NCI-H1930 (cell line): ENCODE results near the gene ANXA9.
A peak's percentile ranks its signal among the peaks of the same experiment; 100 is the strongest.

Experiments used
- DNase-seq, 2 experiments: peaks; one replicate each; lab custom pipeline; 2025; lab: John Stamatoyannopoulos, UW

Gene ANXA9

GRCh38 chr1:151003180-151003579, 21.1 kb downstream of the ANXA9 start:
- DNase-seq: no peak

GRCh38 chr1:151005729-151006319, 23.7 kb downstream of the ANXA9 start:
- no peak for DNase-seq

DNA sequence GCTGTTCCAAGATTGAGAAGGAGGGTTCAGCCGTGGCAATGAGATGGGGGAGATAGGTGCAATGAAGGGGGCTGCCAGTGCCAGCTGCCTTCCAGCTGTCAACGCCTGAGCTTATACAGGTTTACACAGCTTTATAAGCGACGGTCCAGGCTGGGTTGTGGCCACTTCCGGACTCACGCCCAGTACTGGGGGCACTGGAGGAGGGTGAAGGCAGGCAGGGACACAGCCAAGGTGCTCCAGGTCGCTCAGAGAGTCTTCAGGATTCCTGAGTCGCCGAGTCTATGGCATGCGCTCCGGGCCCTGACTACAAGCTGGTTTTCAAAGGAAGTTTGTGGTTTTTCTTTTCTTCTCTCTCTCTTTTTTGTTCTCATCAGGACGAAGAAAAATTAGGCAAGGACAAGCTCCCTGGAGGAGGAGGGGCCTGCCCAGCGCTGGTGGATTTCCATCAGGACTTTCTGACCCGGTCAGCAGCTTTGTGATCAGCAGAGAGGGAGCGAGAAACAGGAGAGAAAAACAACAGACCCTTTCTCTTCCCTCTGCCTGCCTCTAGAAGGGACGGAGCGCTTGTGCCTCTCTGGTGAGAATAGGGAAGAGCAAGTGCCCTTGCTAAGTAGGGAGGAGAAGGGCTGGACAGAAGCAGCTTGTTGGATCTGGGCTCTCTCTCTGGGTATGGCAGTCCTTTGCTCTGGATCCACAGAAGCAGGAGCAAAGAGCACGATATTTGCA, 24.4 kb downstream of the ANXA9 start, which contains the start of gene MINDY1:
Gene MINDY1, minus strand, starts transcription at position 576 of the 726 bp plus-strand sequence. CDS start 4,285 bp downstream, outside the sequence.
- DNase-seq: peak; percentile 53

DNA sequence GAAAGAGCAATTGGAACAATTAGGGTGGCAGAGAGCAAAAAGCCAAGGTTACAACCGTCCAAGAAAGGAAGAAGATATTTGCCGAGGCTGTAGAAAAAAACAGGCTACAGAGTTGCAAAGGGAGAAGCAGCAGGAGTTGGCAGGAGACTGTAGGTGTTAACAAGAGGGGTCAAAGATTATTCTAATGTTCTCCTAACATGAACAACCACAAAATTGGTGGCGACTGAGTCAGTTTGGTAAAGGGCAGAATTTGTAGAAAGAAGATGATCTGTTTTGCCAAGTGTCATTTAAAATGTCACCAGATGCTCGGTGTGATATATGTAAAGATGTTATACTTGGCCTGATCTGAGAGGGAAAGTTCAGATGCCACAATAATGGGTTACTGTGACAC, 25.8 kb downstream of the ANXA9 start:
- no peak for DNase-seq

DNA sequence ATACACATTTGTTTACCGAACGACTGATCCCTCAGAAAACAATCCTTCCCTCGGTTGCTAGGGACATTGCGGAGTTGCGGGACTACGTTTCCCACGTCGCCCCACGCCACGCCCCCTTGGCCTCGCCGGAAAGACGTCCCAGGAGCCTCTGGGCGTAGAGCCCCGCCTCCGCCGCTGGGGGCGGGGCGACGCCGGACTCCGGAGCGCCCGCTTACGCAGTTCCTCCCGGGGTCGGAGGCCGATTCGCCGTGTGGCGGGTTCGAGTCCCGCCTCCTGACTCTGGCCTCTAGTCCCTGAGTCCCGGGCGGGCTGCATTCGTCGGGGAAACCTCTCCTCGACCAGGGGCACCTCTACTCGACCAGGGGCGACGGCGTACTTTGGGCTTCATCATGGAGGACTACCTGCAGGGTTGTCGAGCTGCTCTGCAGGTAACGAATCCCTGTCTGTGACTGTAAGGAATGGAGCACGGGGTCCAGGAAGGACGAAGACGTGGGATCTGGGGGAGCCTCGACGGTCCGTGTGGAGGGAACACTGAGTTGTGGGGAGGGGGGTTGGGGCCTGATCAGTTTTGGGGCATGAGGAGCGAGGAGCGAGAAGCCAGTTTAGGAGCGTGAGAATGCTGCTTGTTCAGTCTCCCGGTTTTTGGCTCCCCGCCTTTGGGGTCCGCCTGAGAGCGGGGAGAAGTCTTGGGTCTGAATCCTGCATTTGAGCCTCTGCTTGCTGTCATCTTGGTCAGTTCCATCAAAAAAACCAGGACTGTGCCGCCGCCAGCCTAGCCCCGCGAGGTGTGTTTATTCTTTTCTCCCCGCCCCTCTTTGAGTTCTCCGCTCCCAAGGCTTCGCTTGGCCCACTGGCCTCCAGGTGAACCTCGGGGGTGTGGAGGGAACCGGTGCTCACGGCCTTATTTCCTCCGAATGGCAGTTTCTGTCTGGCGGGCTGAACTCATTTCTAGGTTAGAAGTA, 26.4 kb downstream of the ANXA9 start, which contains the start of gene PRUNE1:
Gene PRUNE1, plus strand, starts transcription at position 206 of the 962 bp plus-strand sequence. Its CDS starts 184 bp downstream, at position 390.
- peak; percentile 87 to 96 for DNase-seq

DNA sequence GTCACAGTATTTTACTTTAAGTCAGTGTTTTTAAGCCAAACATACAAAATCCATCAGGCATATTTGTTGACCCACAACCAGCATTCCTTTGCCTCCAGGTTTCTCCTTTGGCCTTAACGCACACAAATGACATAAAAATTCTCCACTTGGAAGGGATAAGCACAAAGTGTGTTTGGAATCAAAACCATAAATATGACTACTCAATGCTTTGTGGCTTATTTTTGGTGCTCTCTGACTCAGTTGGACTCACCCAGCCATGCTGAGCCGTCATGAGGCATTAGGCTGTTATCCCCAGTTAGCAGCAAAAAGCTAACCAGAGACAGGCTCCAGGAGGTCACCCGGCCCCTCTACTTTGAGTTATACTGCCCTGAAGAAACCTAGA, 27.1 kb downstream of the ANXA9 start:
- DNase-seq: no peak

DNA sequence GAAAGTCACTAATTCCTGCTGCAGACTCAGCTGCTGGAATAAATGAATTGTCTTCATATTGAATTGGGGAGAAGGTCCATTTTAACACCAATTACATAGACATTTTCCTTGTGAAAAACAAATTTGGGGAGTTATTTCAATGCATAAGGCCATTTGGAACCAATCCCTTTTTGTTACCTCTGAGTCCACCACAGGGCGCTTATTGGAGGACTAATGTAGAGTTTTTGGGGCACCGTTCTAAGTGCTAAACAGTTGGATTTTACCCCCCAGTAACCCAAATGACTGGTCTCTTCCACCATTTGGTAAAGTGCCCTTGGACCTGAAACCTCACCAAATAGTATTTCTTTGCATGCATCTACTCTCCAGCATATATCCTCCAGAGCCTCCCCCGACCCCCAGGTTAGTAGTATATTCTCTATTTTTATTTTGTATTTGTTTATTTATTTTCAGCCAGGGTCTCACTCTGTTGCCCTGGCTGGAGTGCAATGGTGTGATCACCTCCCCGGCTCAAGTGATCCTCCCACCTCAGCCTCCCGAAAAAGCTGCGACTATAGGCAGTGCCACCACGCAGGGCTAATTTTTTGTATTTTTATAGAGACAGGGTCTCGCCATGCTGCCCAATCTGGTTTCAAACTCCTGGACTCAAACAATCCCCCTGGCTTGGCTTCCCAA, 27.7 kb downstream of the ANXA9 start:
- DNase-seq: no peak

GRCh38 chr1:151010346-151010726, 28.2 kb downstream of the ANXA9 start:
- DNase-seq: no peak

DNA sequence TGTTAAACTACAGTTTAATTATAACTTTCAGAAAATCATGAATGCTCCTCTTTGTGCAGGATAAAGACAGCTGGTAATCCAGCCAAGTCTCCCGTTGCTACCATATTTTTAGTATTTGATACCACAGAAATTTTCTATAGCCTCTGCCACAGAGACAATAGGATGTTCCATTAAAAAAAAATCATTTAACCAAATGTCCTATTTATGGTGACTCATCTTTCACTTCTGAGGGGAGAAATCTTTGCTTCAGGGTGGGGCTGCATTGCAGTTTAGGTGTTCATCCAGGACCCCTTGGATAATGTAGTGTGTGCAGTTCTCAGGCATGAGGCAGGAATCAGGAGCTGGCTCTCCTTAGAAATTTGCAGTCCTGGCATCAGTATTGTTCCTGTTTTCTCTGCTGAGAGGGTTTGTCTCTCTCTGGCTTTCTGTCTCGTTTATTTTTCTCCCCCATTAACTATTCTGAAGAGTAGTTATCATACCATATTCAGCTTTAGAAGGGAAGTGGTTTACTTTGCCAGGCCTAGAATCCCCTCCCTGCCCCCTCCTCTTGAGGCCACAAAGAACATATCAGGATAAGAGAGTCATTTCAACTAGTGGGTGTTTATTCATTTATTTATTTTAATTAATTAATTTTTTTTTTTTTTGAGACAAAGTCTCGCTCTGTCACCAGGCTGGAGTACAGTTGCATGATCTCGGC, 29.2 kb downstream of the ANXA9 start:
- no peak for DNase-seq

DNA sequence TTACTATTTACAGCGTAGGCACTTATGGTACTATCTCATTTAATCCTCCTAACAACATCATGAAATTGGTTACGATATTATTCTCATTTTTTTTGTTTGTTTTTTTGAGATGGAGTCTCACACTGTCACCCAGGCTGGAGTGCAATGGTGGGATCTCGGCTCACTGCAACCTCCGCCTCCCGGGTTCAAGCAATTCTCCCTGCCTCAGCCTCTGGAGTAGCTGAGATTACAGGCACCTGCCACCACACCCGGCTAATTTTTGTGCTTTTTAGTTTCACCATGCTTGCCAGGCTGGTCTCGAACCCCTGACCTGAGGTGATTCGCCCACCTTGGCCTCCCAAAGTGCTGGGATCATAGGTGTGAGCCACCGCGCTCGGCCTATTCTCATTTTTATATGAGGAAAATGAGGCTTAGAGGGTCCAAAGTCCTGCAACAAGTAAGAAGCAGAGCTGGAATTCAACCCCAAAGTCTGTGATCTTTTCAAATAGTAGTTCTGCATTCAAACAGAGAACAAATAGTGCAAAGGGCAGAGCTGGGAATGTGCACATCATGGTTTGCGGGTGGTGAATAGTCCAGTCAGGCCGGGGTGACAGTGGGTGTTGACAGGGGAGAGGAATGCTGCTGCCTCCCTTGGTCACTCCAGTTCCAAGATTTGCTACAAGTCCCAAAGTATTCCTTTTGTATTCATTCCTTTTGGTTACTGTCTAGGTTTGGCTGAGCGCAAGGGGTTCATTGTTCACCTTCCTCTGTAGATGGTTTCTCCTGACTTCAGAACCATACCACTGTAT, 30.8 kb downstream of the ANXA9 start:
- DNase-seq: no peak

DNA sequence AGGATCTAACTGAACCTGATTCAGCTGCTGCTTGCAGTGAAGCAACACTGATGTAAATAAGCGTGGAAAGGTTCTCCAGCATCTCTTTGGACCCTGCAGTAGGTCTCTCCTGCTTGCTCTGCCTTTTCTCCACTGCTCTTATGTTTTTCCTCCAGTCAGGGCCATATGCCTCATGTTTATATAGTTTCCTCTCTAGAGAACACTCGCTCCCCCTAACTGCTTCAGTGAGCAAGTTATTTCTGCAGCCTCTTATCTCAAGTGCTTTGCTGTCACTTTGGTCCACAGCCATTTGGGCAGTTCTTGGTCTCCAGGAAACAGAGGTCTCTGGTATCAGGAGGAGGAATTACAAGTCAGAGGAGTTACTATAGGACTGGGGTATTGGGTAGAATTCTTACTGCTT, 31.4 kb downstream of the ANXA9 start:
- DNase-seq: no peak

DNA sequence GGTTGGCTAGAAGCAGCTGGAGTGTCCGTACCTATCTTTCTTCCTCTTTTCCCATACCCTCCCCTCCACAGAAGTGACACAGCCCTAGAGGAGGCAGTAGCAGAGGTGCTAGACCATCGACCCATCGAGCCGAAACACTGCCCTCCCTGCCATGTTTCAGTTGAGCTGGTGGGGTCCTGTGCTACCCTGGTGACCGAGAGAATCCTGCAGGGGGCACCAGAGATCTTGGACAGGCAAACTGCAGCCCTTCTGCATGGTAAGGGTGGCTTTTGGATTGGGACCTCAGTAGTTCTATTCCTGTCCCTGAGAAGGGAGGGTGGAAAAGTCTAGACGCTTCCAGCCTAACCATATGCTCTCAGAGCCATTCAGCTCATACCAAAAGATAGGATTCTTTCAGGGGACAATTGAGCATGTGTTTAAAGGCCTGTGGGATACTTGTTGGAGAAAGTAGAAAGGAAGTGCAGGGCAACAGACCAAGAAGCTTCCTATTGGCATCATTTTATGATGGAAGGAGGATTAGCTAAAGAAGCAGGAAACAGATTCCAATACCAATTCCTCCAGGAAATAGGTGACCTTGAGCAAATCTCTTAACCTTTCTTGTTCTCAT, 42.6 kb downstream of the ANXA9 start:
- DNase-seq: peak; percentile 49

GRCh38 chr1:151026460-151026859, 44.4 kb downstream of the ANXA9 start:
- DNase-seq: no peak

- no peak for DNase-seq
Measured at GRCh38 chr1:151032164-151032563, 50.1 kb downstream of the ANXA9 start.

DNA sequence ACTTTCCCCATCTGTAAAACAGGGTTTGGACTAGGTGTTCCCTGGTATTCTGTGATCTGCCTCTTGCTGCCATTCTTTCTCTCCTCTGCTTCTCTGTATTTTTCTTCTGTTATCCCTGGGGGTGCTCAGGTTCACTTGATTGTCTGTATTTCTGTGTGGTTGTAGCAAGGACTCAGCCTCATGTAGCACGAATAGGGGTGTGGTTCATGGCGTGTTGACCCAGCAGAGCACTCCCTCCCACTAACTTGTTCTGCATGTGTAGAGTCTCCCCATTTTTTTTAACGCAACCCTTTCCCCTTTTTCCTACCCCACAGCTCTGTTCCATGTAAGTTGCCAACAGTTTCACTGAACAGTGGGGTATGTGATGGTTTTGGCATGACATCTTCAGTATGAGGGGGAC, 53.1 kb downstream of the ANXA9 start:
- DNase-seq: no peak

- no peak for DNase-seq
Measured at GRCh38 chr1:151036356-151036755, 54.3 kb downstream of the ANXA9 start, which contains the start of gene BNIPL. Gene BNIPL, plus strand, starts transcription at chr1:151036586. Its CDS starts 140 bp downstream, at chr1:151036726.

GRCh38 chr1:151037032-151037431, 54.9 kb downstream of the ANXA9 start:
- no peak for DNase-seq

DNA sequence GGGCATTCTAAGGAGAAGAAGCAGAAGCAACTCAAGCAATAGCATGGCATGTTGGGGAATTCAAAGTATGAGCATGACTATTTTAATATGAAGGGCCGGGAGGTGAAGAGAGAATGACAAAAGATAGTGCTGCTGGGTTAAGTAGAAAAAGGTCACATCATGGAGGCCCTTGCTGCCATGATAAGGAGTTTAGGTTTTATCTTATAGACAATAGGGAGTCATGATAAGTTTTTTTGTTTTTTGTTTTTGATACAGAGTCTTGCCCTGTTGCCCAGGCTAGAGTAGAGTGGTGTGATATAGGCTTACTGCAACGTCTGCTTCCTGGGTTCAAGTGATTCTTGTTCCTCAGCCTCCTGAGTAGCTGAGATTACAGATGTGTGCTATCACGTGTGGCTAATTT, 57.4 kb downstream of the ANXA9 start:
- DNase-seq: no peak

DNA sequence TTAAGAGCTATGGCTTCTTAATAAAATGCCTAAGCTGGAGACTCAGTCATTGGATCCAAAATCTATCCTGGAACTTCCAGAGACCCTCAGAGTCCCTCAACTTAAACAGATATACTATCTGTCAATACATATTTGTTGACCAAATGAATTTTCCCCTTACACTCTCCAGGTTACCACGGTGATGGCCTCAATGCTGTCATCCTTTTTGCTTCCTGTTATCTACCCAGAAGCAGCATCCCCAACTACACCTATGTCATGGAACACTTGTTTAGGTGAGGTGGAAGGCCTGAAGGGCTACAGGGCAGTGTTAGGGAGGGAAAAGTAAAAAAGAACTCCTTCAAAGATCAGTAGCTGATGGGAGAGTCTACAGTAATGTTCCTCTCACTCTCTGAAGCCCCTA, 61.1 kb downstream of the ANXA9 start:
- no peak for DNase-seq
